NCI-H1436 (cell line): ENCODE measurements around the gene ZFYVE21.

Experiments
- DNase-seq: peaks from one replicate; lab custom pipeline; 2025; lab: John Stamatoyannopoulos, UW

The ZFYVE21 gene

DNA sequence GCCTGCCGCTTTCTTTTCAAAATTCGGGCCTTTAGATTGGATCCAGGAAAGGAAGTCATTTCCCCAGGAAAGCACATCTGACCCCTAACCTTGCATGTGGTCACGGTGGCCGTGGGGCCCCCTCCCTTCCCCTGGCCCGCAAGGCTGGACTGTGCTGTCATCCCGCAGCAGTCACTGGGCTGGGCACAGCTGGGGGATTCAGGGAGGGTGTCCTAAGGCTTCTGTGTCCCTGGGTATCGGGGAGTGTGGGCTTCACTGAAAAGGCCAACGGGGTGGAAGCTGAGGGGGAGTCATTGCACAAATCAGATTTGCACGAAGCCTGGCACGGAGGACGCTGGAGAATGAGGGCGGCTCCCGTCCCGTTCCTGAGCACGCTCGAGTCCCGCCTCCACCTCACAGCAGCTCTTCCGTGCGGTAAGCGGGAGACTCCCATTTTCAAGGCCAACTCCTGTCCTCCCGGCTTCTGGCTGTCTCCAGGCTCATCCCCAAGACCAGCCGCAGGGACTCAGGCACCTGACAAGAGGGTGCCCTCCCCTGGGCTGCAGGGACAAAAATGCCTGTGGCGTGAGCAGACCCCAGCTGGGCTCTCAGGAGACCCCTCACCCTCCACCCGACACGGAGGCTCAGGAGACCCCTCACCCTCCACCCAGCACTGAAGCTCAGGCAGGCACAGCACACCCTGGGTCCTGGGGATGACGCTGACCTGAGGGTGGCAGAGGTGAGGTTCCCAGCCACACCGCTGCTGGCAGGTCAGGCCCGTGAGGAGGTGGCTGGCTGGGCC lies 9.9 kb upstream of the ZFYVE21 start:
- no peak for DNase-seq

- no peak for DNase-seq
Observed at GRCh38 chr14:103706551-103707328, 8.9 kb upstream of the ZFYVE21 start.

- DNase-seq: no peak
Observed at GRCh38 chr14:103707329-103708263, 8.0 kb upstream of the ZFYVE21 start.

DNA sequence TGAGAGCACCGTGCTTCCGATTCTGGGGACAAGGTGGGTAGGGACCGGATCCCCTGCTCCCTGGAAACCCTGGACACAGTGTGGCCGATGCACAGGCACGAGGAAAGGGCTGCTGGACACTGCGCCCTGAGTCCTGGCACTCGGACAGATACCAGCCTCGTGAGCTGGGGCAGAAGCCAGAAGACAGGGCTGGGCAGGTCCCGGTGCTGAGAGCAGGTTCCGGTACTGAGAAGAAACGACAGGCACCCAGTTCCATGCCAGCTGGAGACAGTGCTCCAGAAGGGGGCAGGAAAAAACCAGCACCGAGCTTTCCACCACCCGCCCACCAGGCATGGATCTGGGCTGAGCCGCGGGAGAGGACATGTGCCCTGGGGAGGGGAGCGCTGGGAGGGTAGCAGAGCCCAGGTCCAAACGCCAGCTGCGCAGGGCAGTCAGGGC lies 6.8 kb upstream of the ZFYVE21 start:
- no peak for DNase-seq

- no peak for DNase-seq
Observed at GRCh38 chr14:103709814-103710213, 5.8 kb upstream of the ZFYVE21 start.

DNA sequence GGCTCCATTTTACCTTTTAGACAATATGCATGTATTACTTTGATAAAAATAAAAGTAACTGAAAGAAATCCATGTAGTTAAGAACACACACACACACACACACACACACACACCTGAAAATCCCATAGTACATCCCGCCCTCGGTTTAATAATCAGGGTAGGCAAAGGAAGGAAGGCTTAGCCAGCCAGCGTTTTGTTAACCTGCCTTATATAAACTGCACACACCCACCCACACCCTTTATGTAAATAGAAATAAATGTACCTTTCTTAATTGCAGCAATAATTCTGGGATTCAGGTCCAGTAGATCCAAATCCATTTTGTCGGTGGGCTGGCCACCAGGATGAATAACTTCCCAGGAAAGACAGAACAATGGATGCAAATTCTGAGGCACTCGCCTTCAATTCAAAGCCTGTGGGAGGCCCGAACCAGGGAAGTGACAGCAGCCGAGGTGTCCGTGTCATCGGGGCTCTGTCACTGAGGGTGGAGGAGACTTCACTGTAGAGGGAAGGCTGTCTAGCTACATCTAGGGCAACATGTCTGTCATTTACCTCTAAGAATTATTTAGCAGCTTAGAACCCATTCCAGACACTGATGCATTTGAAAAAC lies 4.7 kb upstream of the ZFYVE21 start:
- DNase-seq: no peak

- no peak for DNase-seq
Observed at GRCh38 chr14:103711516-103712431, 3.8 kb upstream of the ZFYVE21 start.

DNA sequence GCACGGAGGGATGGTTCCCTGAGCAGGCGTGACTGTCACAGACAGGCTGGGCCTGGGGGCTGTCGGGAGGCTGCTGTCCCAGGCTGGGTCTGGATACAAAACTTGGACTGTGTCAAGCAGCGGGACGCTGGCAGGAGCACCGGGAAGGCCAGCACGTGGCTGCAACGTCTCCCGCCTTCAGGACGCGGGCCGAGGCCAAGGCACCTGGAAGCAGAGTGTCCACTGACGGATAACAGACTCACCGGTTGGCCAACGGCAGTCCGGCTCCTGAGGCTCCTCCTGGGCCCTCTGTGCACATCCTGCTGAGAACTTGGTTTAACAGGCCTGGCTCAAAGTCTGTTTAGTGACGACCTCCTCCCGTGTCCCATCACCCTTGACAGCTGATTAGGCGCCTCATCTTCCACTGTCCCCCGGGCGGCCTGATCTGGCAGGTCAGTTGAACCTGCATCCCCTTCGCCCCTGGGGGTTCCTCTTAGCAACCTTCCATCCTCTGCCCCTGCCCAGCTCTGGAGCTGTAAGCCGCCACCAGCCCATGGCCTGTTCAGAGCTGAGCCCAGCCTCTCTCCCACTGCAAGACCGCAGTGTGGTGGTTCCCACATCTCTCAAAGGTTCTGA lies 2.9 kb upstream of the ZFYVE21 start:
- no peak for DNase-seq

- DNase-seq: no peak
Observed at GRCh38 chr14:103713304-103714062, 2.1 kb upstream of the ZFYVE21 start.

GRCh38 chr14:103714063-103714724 lies 1.4 kb upstream of the ZFYVE21 start:
- no peak for DNase-seq

GRCh38 chr14:103716091-103716801 lies 636 bp downstream of the ZFYVE21 start:
- DNase-seq: no peak

- no peak for DNase-seq
Observed at GRCh38 chr14:103716899-103717411, 1.3 kb downstream of the ZFYVE21 start.

- no peak for DNase-seq
Observed at GRCh38 chr14:103718572-103718971, 3.0 kb downstream of the ZFYVE21 start.

DNA sequence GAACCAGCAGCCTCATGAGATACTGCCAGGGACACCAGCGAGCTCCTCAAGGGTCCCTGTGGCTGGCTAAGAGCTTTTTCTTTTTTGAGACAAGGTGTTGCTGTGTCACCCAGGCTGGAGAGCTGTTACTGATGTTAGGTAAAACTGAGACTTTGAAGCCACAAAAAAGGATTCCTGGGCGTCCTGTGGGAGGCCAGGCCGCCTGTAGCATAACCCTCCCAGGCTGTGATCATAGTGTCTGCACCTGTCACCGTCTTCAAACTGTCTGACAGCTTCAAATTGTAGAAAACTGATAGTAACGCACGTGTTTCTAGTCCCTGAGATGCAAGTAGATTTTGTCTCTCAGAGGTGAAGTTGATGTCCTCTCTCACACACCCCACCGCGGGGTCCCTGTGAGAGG lies 4.1 kb downstream of the ZFYVE21 start:
- DNase-seq: no peak

DNA sequence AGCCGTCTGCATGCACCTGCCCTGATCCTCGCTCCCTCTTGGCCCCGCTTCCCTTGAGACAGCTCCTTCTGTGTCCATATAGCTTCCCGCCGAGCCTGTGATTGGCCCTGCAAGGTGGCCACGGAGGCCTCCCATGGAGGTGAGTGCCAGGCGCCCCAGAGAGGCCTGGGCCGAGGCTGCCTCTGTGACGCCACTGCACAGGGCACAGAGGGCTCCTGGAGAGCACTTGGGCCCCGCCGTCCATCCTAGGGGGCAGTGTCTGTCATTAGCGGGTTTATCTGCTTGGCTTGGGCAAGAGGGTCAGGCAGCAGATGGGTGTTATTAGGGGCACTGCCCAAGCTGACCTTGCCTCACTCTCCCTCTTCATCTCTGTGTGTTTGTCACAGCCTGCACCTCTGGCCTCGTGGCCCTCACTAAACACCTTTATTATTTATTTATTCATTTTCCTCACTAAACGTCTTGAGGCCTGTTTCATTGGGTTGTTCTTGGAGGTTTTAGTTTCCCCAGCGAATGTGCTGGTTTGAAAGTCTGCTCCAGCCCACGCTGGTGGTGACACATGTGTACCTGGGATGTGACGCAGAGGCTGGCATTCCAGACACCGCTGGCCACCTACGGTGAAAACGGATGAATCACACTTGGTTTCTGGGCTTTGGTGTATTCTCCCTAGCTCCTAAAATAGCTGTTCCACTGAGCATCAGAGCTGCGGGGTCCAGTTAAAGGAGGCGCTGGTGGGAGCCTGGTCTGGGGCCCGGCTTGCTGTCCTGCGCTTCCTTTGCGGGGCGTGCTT lies 5.9 kb downstream of the ZFYVE21 start:
- DNase-seq: no peak

DNA sequence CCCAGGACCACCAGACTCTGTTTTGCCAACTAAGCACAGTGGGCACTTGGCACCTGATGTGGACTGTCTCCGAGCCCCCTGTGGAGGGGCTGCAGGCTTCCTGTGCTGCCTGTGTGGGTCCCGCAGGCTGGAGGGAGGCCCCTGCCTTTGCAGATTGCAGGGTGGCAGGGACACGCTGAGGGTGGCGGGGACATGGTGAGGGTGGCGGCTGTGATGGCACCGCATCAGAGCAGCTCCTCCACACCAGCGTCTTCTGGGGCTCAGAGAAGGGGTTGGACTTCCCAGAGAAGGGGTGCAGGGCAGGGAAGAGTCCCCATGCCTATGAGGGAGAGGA lies 8.1 kb downstream of the ZFYVE21 start:
- no peak for DNase-seq

- no peak for DNase-seq
Observed at GRCh38 chr14:103724116-103724515, 8.5 kb downstream of the ZFYVE21 start.
